Neural crest cell (in vitro differentiated cells): ENCODE results near the gene KLHL35. TPM values are rescaled to one million over a fixed set of nuclear protein-coding genes. Genes with fewer than 3 reads are reported as not detected.

Experiments used
- DNase-seq: peaks from one replicate; pipeline ENCODE4 v3.0.0; 2021; ENCODE audit warnings: low read depth, mixed read lengths, low spot score
- H3K27ac Mint-ChIP-seq: one replicate; pipeline ENCODE4 v1.8.0; 2021; ENCODE audit warnings: mild to moderate bottlenecking, mixed read lengths; ENCODE audit not compliant: unreplicated experiment
- H3K27me3 Mint-ChIP-seq: 2 replicates; pipeline ENCODE4 v1.8.0; 2021; ENCODE audit warnings: low read depth, mild to moderate bottlenecking, mixed read lengths
- H3K36me3 Mint-ChIP-seq: 2 replicates; pipeline ENCODE4 v1.8.0; 2021; ENCODE audit warnings: low read depth, mild to moderate bottlenecking, mixed read lengths
- H3K4me1 Mint-ChIP-seq: 2 replicates; pipeline ENCODE4 v1.8.0; 2021; ENCODE audit warnings: mixed read lengths
- H3K4me3 Mint-ChIP-seq: one replicate; pipeline ENCODE4 v1.8.0; 2021; ENCODE audit warnings: mild to moderate bottlenecking, mixed read lengths
- H3K9me3 Mint-ChIP-seq: 2 replicates; pipeline ENCODE4 v1.8.0; 2021; ENCODE audit warnings: mixed read lengths
- CTCF ChIP-seq: fragments of 200-600 bp; sonication (generic); conservative IDR thresholded peaks from 2 replicates; pipeline ENCODE4 v1.5.0; 2021; ENCODE audit warnings: antibody characterized with exemption, mild to moderate bottlenecking
- total RNA-seq: library from RNA; stranded (reverse); gene quantifications from 2 replicates; pipeline ENCODE4 v1.2.1, GENCODE V29; 2021

Gene KLHL35
- total RNA-seq, 1 donor from 2014 or later, result 11.6 TPM

GRCh38 chr11:75449271-75449670 lies 16.3 kb upstream of the KLHL35 start:
- Mint-ChIP-seq H3K4me1 (no peaks in the 10 kb centered on the region), H3K27me3 (no peaks in the 10 kb centered on the region), H3K9me3 (no peaks in the 10 kb centered on the region), H3K36me3 (no peaks in the 10 kb centered on the region), H3K27ac (no peak overlapping the region), H3K4me3 (no peak overlapping the region)
- no peak for TF ChIP-seq CTCF
- DNase-seq, result no peak

GRCh38 chr11:75447415-75447814 lies 14.4 kb upstream of the KLHL35 start:
- no peak for TF ChIP-seq CTCF
- Mint-ChIP-seq H3K27ac (no peak overlapping the region), H3K36me3 (no peaks in the 10 kb centered on the region), H3K27me3 (no peaks in the 10 kb centered on the region), H3K9me3 (no peaks in the 10 kb centered on the region), H3K4me1 (no peaks in the 10 kb centered on the region), H3K4me3 (no peak overlapping the region)
- DNase-seq, result no peak

- peak; percentile 85 for DNase-seq
- no peak overlapping the region for H3K4me3 Mint-ChIP-seq
- H3K9me3 Mint-ChIP-seq, result no peaks in the 10 kb centered on the region
- H3K36me3 Mint-ChIP-seq, result no peaks in the 10 kb centered on the region
- H3K27ac Mint-ChIP-seq, result no peak overlapping the region
- H3K27me3 Mint-ChIP-seq, result no peaks in the 10 kb centered on the region
- peak; percentile 98 for TF ChIP-seq CTCF
- H3K4me1 Mint-ChIP-seq, result no peaks in the 10 kb centered on the region
These were observed 12.4 kb upstream of the KLHL35 start for GRCh38 chr11:75445315-75445953.

- TF ChIP-seq CTCF, result no peak
- H3K27me3 Mint-ChIP-seq, result no peaks in the 10 kb centered on the region
- no peak overlapping the region for H3K27ac Mint-ChIP-seq
- DNase-seq, result no peak
- no peaks in the 10 kb centered on the region for H3K36me3 Mint-ChIP-seq
- H3K4me3 Mint-ChIP-seq, result no peak overlapping the region
- no peaks in the 10 kb centered on the region for H3K4me1 Mint-ChIP-seq
- H3K9me3 Mint-ChIP-seq, result no peaks in the 10 kb centered on the region
These were observed 10.0 kb upstream of the KLHL35 start for GRCh38 chr11:75443043-75443442.

- no peak overlapping the region for H3K27ac Mint-ChIP-seq
- H3K27me3 Mint-ChIP-seq, result no peaks in the 10 kb centered on the region
- no peak for TF ChIP-seq CTCF
- no peak for DNase-seq
- H3K36me3 Mint-ChIP-seq, result no peaks in the 10 kb centered on the region
- H3K9me3 Mint-ChIP-seq, result no peaks in the 10 kb centered on the region
- no peak overlapping the region for H3K4me3 Mint-ChIP-seq
- H3K4me1 Mint-ChIP-seq, result no peaks in the 10 kb centered on the region
These were observed 9.3 kb upstream of the KLHL35 start for GRCh38 chr11:75442161-75442885.
